Stimulated activated CD8-positive, alpha-beta memory T cell treated with anti-CD3 and anti-CD28 coated beads, Interleukin-12 subunit alpha, Interleukin-12 subunit beta, amount 100 ng/mL, for 1 hour (primary cell): ENCODE data around the gene DDX54.

Source experiments
- DNase-seq: peaks from one replicate; pipeline ENCODE4 v3.0.0-alpha.2; 2020; ENCODE audit warnings: low read depth

DDX54 gene

DNA sequence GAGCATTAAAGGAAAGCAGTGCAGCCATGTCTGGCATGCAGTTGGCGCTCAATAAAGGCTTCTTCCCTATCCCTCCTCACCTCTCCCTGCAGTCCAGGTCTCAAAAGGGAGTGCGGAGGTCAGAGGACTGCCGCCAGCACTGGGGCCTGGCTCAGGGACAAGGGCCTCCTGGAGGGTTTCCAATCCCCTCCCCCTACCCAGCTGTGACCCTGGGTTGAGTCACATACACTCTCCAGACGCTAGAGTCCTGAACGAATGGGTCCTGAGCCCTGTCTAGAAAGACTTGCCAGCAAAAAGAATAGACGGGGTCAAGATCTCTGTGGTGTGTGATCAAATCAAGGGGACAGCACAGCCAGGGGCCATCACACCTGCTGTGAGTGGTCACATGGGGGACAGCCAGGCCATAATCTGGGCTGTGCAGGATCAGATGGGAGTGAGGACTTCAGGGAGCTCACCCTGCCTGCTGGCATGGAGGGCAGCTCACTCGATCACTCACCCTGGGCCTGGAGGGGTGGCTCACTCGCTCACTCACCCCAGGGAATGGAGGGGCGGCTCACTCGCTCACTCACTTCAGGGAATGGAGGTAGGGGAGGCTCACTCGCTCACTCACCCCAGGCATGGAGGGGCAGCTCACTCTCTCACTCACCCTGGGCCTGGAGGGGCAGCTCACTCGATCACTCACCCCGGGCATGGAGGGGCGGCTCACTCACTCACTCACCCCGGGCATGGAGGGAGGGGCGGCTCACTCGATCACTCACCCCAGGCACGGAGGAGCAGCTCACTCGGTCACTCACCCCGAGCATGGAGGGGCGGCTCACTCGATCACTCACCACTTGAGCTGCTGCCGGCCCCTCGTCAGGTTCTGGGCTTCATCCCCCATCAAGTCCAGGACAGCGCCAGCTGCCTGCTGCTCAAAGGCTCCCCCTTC, 22.9 kb downstream of the DDX54 start:
- no peak for DNase-seq

DNA sequence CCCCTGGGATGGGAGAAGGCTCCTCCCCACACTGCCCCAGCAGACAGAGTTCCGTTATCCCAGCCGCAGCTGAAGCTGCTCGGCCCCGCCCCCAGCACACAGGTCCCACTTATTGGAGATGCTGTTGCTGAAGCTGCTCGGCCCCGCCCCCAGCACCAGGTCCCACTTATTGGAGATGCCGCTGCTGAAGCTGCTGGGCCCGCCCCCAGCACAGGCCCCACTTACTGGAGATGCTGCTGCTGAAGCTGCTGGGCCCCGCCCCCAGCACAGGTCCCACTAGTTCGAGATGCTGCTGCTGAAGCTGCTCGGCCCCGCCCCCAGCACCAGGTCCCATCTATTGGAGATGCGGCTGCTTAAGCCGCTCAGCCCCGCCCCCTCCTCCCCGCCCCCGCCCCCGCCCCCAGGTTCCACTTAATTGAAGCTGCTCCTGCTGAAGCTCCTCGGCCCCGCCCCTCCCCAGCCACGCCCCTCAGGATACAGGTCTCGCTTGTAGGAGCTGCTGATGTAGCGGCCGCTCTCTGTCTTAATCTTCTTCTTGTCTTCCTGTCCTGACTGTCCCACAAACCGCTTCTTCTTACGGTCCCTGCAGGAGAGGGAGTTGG, 23.8 kb downstream of the DDX54 start:
- DNase-seq, result no peak

DNA sequence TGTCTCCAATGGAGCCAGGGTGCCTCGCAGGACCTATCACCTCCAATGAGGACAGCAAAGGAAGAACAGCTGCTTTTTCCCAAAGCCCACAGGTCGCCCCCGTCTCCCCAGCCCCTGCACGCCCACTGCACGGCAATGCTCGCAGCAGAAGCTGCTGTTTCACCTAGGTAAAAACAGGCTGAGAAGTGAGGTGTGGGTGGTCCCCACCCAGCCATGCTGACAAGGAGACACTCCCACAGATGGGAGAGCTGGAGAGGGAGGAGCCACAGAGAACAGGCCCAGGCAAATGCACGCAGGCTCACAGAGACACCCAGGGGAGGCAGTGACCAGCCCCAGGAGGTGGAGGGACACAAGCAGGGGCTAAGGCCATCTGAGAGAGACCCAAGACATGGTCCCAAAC, 25.3 kb downstream of the DDX54 start:
- DNase-seq, result no peak

DNA sequence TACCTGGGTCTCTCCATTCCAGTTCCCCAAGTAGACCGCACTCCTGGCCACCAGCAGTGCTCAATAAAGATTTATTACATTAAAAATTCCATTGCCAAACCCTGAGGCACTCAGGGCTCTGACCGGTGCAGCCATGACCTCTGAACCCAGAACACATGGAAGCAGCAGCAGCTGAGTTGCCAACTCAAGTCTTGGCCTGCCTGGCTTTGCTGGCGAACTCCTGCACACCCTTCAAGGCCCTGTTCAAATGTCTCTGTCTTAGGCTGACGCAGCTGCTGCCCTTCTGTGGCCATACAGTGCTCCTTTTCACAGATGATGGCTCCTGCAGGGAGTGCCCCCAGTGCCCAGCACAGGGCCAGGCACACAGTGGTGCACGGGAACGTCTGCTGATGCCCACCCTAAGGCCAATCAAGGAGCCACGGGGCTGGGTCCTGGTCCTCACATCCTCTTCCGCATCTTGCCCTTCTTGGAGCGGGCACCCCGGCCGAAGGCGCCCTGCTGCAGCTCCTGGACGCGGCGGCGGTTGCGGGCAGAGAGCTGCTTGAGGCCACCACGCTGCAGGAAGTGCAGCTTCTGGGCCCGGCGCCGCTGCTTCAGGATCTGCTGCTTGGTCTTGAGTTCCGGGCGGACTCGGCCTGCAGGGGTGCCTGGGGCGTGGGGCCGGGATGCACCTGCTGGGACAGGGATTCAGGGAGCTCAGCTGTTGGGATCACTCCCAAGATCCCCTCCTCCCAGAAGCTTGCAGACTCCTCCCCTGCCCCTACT, 26.7 kb downstream of the DDX54 start:
- no peak for DNase-seq

DNA sequence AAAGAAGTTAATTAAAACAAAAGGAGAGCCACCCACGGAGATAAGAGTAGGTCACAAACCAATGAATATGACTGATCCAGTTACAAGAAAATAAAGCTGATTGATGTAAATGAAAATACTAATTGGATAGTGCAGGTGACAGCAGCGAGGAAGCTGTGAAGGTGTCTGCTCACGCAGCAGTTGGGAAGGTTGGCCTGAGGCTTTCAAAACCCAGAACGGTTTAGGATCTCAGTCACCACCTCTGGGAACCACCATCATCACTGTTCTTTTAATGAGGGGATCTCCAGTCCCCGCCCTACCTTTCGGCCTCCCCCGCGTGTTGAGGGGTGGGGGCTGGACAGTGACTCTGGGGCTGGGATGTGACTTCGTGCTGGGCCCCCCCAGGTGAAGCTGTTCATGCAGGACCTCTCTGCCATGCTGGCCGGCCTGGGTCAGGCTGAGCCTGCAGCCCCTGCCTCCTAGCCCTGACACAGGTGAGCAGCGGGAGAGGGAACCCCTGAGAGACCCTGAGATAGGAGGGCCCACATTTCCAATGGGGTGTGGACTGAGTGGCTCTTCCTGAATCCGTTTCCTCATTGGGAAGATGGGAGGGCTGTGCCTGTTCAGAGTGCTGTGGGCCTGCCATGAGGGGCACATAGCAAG, 27.9 kb downstream of the DDX54 start:
- DNase-seq, result no peak

DNA sequence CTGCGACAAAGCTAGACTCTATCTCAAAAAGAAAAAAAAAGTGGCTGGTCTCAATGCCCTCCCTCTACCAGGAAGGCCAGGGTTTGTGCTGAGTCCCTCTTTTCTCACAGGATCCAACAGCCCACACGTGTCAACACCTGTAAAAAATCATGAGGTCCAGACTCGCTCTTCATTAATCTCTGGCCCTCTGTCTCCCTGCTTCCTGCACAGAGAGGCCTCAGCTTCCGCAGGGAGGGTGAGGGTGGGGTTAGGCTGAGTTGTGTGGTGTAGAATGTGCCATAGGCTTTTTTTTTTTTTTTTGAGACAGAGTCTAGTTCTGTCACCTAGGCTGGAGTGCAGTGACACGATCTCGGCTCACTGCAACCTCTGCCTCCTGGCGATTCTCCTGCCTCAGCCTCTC, 29.6 kb downstream of the DDX54 start:
- DNase-seq, result no peak

DNA sequence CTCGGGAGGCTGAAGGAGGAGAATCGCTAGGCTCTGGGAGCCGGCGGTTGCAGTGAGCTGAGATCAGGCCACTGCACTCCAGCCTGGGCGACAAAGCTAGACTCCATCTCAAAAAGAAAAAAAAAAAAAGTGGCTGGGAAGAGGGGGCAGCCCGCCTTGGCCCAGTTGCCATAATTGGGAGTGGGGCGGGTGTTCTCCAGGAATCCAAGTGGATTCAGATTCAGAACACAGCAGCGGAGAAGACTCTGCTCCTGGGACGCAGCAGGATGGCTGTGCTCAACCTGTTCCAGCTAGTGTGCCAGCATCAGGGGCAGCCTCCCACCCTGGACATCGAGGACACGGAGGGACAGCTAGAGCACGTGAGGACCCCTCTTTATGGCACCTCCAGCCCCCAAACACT, 30.2 kb downstream of the DDX54 start:
- no peak for DNase-seq

DNA sequence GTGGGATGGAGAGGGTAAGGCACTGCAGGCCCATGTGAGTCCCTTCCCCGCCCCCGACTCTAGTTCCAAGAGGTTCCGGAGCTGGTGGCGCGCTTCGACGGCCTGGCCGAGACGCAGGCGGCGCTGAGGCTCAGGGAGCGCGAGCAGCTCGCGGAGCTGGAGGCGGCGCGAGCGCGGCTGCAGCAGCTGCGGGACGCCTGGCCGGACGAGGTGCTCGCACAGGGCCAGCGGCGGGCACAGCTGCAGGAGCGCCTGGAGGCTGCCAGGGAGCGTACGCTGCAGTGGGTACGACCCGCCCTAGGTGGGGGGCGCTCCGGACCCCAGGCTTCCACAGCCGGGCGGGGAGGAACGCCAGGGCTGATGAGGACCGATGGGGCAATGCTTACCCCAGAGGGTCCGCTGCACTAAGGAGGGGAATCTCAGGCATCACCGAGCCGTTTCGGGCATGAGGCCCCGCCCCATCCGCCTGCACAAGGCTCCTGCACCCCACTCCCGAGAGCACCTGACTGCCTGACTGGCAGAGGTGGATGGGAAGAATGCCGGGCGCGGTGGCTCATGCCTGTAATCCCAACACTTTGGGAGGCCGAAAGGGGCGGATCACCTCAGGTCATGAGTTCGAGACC, 30.8 kb downstream of the DDX54 start:
- no peak for DNase-seq

DNA sequence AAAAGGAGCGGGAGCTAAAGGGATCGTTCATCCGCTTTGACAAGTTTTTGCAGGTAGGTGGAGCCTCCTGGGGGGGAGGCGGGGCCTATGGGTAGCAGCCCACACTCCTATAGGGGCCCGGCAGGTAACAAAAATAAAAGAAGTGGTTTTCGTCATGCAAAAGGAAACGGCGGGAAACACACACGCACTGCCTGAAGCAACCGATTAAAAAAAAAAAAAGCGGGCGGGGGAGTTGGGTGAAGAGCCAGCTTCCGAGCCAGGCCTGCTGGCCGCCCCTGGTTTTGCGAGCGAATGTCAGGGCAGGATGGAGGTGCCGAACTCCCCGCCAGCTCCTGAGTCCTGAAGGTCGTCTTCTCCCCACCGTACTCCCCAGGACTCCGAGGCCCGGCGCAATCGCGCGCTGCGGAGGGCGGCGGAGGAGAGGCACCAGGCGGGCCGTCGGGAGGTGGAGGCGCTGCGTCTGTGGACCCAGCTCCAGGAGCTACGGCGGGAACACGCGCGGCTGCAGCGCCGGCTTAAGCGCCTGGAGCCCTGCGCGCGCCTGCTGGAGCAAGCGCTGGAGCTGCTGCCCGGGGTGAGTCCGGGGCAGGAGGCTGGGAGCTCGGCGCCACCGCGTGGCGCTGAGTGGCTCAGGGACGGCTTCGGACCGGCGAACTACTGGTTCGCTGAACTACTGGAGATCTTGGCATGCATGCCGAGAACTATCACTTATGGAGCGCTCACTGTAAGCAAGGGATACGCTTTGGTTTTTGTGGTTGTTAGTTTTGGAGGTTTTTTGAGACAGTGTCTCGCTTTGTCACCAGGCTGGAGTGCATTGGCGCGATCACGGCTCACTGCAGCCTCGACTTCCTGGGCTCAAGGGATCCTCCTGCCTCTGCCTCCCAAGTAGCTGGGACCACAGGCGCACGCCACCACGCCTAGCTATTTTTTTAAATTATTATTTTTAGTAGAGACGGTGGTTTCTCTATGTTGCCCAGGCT, 32.2 kb downstream of the DDX54 start:
- no peak for DNase-seq

DNA sequence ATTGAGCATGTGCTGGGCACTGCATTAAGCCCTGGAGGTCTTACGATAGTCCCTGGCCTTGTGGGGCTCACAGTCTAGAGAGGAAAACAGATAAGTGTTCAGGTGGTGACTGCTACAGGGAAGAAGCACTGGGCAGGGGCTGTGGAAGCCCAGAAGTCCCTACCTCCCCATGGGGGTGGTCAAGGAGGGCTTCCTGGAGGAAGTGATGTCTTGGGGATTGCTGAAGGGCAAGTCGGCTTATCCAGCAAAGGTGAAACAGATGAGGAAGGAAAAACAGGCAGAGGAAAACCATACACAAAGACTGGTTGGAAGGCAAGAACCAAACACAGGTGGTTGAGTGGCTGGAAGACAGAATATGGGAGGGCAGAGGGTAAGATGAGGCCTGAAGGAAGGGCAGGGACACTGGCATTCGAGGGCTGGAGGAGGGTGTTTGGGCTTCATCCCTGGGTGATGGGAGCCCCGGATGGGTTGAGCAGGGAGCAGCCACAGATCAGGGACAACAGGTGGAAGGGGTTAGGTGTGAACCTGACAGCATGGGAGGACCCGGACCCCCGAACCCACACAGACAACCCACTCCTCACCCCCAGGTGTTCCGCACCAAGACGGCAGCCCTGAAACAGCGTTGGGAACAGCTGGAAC, 33.0 kb downstream of the DDX54 start:
- no peak for DNase-seq

DNA sequence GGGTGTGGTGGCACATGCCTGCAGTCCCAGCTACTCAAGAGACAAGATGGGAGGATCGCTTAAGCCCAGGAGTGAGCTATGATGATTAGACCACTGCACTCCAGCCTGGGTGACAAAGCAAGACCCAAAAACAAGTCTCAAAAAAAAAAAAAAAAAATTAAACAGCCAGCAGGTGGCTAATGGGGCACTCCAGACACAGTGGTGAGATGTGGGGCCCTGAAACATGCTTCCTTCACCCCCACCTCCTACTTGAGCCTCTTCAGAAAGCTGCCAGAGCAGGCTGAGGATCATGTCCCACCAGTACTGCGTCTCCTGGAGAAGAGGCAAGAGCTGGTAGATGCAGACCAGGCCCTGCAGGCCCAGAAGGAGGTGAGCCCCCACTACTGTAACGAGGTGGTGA, 33.6 kb downstream of the DDX54 start:
- DNase-seq, result no peak

DNA sequence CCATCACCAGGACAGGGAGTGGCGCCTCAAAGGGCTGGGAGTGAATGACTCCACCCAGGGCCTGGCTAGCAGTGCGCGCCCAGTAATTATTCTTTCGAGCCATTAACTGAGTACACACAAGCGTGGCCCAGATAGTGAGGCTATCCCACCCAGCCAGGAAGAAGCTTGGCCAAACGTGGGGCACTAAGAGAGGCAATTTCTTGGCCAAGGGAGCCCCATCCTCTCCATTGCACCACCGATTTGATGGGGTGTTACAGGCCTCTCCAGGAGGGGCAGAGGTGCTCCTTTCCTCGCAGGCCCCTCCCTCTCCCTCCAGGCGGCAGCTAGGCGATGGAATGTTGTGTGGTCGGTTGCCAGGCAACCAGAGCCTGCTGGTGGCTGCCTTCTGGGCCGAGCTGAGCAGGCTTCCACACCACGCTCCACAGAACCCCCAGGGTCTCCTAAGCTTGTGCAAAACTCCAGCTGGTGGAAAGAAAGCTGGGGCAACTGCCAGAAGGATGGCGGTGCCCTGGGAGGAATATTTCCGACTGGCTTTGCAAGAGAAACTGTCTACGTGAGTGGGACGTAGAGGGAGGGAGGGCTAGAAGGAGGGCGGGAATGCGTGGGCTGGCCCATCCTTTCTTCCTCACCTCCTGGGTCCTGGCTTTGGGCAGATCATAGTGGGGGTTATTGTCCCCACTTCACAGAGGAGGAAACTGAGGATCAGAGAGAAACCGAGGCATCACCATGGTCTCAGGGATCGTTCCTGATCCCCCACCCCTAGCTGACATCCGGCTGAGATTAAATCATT, 35.7 kb downstream of the DDX54 start, which contains the start of gene CFAP73:
TSS of gene CFAP73 (plus strand) at position 364 of the 790 bp plus-strand sequence. CDS start at position 498, 134 bp downstream.
- no peak for DNase-seq

DNA sequence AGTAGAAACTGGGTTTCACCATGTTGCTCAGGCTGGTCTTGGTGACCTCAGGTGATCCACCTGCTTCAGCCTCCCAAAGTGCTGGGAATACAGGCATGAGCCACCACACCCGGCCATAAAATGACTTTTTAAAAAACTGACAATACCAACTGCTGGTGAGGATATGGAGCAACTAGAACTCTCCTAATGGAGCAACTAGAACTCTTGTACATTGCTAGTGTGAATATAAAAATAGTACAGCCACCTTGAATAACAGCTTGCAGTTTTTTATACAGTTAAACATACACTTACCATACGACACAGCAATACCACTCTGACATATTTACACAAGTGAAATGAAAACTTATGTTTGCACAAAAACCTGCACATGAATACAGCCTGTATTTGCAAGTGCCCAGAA, 38.3 kb downstream of the DDX54 start:
- DNase-seq, result no peak

DNA sequence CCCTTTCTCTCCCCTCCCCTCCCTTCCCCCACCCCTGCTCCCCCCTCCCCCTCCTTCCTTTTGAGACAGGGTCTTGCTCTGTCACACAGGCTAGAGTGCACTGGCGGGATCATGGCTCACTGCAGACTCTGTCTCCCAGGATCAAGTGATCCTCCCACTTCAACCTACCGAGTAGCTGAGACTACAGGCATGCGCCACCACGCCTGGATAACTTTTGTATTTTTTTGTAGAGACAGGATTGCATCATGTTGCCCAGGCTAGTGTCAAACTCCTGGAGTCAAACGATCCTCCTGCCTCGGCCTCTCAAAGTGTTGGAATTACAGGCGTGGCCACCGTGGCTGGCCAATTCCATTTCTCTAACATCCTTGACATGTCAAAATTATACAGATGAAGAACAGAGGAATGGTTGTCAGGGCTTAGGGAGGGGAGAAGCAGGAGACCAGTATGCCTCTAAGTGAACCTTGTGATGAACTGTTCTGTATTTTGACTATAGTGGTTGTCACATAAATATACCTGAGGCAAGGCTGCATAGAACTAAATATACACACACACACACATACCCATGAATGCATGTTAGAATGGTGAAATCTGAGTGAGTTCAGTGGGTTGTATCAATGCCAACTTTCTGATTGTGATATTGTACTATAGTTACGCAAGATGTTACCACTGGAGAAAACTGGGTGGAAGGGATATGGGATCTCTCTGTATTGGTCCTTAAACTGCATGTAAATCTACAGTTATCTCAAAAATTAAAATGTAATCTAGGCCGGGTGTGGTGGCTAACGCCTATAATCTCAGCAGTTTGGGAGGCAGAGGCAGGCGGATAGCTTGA, 39.3 kb downstream of the DDX54 start:
- DNase-seq, result no peak

DNA sequence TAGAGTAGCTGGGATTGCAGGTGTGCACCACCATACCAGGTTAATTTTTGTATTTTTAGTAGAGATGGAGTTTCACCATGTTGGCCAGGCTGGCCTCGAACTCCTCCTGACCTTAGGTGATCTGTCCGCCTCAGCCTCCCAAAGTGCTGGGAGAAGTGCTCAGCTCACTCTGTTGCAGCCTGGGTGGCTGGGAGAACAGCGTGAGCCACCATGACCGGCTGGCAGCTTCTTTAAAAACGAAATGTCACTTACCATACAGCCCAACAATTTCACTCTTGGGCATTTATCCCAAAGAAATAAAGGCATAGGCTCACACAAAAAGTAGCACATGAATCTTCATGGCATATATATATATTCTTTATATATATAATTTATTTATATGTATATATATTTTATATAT, 40.5 kb downstream of the DDX54 start:
- no peak for DNase-seq

DNA sequence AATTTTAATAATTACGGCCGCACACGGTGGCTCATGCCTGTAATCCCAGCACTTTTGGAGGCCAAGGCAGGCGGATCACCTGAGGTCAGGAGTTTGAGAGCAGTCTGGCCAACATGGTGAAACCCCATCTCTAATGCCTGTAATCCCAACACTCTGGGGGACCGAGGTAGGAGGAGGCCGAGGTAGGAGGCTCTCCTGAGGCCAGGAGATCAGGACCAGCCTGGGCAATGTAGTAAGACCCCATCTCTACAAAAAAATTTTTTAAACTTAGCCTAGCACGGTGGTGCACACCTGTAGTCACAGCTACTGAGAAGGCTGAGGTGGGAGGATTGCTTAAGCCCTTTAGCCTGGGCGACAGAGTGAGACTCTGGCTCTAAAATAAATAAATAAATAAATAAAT, 41.3 kb downstream of the DDX54 start:
- DNase-seq, result no peak

DNA sequence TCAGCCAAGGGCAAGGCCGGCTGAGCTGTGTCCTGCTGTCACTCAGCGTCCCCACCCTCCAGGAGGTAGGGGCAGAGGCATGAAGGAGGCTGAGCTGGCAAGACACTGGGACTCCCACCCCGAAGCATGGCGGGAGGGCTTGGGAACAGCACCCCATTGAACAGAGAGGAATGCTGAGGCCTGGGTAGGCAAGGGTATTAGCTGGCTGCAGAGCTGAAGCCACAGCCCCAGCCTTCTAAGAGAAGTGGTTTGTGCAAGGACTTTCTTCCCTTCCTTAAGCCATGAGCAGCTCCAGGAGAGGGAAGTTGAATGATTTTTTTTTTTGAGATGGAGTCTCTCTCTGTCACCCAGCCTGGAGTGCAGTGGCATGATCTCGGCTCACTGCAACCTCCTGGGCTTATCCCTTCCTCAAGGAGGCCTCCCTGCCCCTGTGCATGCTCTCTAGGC, 42.4 kb downstream of the DDX54 start:
- no peak for DNase-seq

DNA sequence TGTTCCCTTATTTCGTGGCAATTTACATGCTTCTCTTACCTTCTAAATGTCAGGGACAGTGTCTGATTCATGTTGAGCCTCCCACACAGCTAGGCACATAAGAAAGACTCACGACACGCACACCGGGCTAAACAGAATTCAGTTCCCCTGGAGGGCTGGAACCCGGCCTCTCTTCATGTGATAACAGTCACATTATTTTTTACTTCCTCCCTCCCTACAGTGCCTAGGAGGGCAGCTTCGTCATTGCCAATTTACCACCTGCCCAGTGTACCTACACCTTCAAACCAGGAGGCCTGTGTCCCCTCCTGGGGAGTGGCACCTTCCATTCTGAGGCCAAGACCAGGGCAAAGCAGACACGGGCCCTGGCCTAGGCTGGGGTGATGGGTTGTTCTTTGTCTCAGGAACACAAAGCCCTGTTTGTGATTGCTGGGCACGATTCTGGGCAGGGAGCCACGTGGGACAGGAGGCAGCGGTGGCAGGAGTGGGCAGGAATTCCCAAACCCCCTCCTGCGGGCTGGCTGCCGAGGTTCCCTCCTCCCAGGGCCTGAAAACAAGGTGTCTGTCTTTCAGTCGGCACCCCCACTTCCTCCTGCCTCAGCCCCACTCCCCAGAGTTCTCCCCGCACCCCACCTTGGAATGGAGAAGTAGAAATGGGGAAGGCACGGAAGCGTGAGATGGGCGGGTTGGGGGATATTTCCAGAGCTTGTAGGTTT, 42.9 kb downstream of the DDX54 start:
- DNase-seq, result no peak
